AG08395 (cell line): ENCODE data around the gene UNC13D.
"Not testable (repeated sequence)": the region's sequence is repeated elsewhere in the genome, so short reads cannot be mapped to it uniquely, and the experiment has no call there.

Source experiments
- DNase-seq: peaks from one replicate; pipeline ENCODE4 v3.0.0; 2012; ENCODE audit warnings: mixed read lengths, low spot score

Gene UNC13D

GRCh38 chr17:75799402-75799801 is 44.8 kb downstream of the UNC13D start:
- no peak for DNase-seq

- DNase-seq: no peak
These were observed 48.2 kb downstream of the UNC13D start for GRCh38 chr17:75795820-75796607.

GRCh38 chr17:75793460-75793859 is 50.7 kb downstream of the UNC13D start:
- no peak for DNase-seq

- DNase-seq: no peak
These were observed 53.0 kb downstream of the UNC13D start for GRCh38 chr17:75791254-75791653.

- DNase-seq: peak; percentile 94
These were observed 59.0 kb downstream of the UNC13D start for GRCh38 chr17:75785016-75785890.

- peak; percentile 99 for DNase-seq
These were observed 59.7 kb downstream of the UNC13D start, which contains the start of gene UNK for GRCh38 chr17:75784473-75785015. Gene UNK (plus strand): TSS chr17:75784806. CDS start chr17:75784881, 75 bp downstream.

- DNase-seq: no peak
These were observed 60.3 kb downstream of the UNC13D start for GRCh38 chr17:75783803-75784472.

- no peak for DNase-seq
These were observed 61.0 kb downstream of the UNC13D start for GRCh38 chr17:75783069-75783783.

- DNase-seq: no peak
These were observed 64.0 kb downstream of the UNC13D start for GRCh38 chr17:75779987-75780889.

- peak; percentile 98 for DNase-seq
These were observed 64.8 kb downstream of the UNC13D start for GRCh38 chr17:75779250-75779986.

GRCh38 chr17:75778861-75779249 is 65.3 kb downstream of the UNC13D start:
- DNase-seq: no peak

GRCh38 chr17:75778066-75778860 is 65.9 kb downstream of the UNC13D start:
- not testable (repeated sequence) for DNase-seq

- DNase-seq: no peak
These were observed 66.8 kb downstream of the UNC13D start for GRCh38 chr17:75777296-75777922.
